ENCODE results near the gene PLAAT2.

The PLAAT2 gene

GRCh38 chr11:63518548-63518947 lies 44.6 kb downstream of the PLAAT2 start:
- no peak for DNase-seq (ENCODE audit: low read depth, low spot score)

DNA sequence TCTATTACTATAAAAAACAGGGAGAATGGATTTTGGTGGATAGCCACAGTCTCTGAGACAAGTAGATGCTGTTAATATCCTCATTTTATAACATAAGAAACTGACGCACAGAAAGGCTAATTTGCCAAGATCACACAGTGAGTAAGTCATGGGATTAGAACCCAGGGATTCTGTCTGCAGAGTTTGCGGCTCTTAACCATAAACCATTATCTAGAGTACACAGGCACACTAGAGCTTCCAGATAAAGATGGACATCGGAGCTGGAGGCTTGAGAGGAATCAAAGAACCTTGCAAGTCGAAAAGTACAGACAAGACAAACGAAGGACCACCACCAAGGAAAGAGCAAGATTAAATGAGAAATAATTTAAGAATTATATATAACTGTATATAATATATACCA lies 46.0 kb downstream of the PLAAT2 start:
- no peak for DNase-seq (ENCODE audit: low read depth, low spot score)

DNA sequence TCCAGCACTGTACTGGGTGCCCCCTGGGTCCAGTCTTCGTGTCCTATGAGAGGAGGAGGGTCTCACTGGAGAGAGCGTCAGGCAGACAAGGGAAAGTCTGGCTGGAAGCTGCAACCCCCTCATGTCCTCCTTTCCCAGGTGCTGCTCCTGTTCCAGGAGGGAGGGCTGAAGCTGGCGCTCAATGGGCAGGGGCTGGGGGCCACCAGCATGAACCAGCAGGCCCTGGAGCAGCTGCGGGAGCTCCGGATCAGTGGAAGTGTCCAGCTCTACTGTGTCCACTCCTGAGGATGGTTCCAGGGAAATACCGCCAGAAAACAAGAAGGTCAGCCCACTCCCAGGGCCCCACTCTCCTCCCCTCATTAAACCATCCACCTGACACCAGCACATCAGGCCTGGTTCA lies 47.1 kb downstream of the PLAAT2 start:
- DNase-seq (ENCODE audit: low read depth, low spot score), result no peak

DNA sequence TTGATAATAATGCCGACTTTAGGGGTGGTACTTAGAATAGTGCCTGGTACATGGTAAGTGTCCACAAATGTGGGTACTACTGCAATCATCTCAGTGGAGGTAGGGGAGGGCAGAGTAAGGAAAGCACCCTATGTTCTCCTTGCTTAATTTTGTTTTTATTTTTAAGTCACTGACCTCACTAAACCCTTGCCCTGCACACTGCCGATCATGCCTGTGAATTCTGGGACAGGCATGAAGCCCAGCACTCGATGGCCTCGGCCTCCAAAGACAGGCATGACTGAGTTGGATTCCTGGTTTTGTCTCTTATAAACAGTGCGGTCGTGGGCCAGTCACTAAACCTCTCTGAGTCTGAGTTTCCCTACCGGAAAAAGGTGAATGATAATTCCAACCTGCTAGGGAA lies 50.4 kb downstream of the PLAAT2 start:
- no peak for DNase-seq (ENCODE audit: low read depth, low spot score)

DNA sequence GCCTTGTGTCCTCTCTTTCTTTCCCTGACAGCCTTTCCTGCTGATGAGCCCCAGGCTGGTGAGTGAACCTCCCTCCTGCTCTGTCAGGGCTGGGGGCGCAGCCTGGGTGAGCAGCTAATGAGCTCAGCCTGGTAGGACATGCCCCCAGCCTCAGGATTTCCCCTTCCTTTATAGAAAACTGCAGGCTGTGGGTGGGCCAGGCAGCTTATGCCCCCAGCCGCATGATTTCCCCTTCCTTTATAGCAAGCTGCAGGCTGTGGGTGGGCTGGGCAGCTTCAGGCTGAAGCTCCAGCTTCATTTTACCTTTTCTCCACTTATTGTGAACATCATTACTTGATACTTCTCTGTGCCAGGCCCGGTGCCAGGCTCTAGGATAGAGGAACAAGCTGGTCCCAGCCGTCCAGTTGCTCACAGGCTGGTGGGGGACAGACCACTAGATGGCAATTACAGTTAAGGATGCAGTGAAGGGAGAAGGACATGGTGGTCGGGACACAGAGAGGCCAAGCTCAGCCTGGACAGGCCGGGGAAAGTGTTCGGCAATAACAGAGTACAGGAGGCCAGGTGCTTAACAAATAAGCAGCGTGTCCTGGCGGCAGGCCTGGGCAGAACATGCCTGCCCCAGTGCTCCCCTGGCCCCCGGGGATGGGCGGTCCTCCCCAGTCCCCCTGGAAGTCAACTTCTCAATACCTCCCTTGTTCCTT lies 52.0 kb downstream of the PLAAT2 start:
- DNase-seq (ENCODE audit: low read depth, low spot score), result no peak

DNA sequence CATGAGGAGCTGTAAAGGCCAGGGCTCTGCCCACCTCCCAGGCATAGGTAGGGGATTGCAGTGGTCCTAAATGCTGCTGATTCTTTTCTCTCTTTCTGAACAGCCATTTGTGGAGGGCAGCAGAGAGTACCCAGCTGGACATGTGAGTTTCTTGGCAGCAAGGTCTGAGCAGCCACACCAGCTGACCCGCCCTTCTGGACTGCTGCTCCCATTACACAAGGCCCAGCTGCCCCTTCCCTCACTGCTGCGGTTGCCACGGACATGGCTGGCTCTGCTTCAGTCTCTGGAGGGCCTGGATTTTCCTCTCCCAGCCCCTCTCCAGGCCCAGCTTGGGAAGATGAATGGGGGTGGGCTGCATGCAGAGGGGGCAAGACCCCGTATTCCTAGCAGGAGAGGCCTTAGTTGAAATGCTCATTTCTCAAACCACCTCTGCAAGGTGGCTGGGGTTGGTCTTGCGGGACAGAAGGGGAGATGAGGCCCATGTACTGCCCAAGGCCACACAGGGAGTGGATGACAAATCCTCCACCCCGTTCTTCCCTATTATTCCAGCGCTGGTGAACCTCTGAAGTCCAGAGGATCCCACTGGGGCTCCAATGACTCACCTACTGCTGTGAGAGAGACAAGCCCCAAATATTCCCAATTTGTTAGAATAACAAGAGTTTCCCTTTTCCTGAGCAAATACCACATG lies 52.7 kb downstream of the PLAAT2 start:
- DNase-seq (ENCODE audit: low read depth, low spot score), result no peak

GRCh38 chr11:63508745-63509144 lies 54.4 kb downstream of the PLAAT2 start:
- DNase-seq (ENCODE audit: low read depth, low spot score), result no peak

- DNase-seq (ENCODE audit: low read depth, low spot score), result no peak
Observed at GRCh38 chr11:63508009-63508408, 55.2 kb downstream of the PLAAT2 start.

DNA sequence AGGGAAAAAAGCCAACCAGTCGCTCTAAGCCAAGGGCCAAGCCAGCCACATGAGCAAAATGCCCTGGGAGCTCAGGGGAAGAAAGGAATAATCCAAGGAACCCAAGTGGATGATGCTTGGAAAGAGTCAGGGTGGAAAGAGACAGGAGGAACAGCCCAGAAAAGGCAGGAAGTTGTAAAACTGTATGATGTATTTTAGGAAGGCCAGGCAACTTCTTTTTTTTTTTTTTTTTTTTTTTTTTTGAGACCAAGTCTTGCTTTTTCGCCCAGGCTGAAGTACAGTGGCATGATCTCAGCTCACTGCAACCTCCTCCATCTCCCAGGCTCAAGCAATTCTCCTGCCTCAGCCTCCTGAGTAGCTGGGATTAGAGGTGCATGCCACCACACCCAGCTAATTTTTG lies 55.7 kb downstream of the PLAAT2 start:
- no peak for DNase-seq (ENCODE audit: low read depth, low spot score)

DNA sequence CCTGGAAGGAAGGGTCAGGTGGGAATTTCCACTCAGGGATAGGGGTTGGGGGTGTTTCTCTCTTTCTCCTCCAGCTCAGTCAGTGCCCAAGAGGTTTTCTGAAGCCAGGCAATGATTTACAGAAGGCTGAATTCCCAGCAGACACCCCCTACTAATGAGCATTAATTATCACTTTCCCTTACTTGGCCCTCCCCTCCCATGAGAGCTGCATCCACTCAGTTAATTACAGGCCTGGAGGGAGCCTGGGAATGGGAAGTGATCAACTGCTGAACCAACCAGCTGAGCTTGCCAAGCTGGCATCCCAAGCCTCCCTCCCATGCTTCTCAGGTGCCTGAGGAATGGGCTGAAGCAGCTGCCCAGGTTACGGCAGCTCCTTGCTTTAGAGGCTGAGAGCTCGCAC lies 56.3 kb downstream of the PLAAT2 start:
- no peak for DNase-seq (ENCODE audit: low read depth, low spot score)

DNA sequence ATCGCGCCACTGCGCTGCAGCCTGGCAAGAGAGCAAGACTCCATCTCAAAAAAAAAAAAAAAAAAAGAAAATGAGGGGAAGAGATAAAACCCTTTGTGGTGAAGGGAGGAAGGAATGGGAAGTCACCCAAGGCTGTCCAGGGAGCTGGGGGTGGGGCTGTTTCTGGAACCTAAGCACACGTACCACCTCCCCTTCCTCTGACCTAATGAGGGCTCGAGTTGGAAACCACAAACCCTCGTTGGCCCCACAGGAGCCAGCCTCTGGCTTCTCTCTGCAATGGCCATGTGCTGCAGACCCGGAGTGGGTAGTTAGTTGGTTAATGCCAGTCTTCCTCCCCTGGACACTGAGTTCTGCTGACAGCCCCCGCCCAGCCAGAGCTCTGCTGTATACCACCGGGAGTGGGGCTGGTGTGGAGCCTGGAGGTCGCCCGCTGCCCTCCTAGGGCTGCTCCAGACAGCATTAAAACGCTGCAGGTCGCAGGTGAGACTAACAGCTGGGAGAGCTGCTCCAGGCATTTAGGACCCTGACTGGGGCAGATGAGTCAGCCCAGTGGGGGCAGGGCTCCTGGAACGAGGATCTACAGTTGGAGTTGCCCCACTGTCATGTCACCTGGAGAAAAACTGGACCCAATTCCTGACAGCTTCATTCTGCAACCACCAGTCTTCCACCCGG lies 57.2 kb downstream of the PLAAT2 start, which contains the start of gene LGALS12:
Gene LGALS12, plus strand, starts transcription at position 228 of the 672 bp plus-strand sequence. Its CDS starts 375 bp downstream, at position 603.
- no peak for DNase-seq (ENCODE audit: low read depth, low spot score)

DNA sequence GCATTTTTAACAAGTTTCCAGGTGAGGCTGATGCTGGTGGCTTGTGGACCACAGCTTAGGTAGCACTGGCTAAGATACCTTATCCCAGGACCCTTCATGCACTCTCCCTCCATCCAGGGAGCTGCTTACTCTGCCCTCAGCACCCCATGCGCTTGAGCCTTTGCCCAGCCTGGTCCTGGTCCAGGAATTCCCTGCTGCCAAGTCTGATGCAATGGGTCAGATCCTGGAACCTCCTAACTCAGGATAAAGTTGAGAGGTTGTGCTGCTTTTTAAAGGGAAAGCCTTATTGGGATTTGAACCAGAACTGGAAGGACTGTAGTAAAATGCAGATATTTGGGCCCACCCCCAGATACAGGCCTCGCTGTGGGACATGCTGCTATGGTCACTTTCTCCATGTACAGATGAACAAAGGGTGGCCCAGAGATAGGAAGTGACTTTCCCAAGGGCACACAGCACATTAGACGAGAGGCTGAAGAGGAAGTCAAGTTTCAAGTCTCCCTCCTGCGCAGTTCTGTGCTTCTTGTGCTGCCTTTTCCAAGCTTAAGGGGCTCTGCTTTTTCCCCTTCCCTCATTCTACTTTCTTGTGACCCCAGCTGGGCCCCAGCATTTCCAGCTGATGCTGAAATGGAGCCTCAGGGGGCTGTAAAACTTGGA lies 58.1 kb downstream of the PLAAT2 start:
- no peak for DNase-seq (ENCODE audit: low read depth, low spot score)

DNA sequence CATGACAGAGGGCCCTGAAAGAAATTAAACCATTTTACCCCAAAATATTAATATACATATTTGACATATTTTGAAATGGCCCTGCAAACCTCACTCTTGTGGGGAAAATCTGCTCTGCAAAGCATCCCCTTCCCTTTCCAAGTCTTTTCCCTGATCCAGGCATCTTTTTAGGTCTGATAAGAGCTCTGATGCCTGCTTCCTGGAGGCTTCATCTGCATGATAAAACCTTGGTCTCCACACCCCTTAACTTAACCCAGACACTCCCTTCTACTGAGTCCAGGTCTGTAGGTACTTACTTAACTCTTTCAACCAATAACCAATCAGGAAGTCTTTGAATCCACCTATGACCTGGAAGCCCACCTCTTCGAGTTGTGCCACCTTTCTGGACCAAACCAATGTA lies 59.1 kb downstream of the PLAAT2 start:
- no peak for DNase-seq (ENCODE audit: low read depth, low spot score)

GRCh38 chr11:63503492-63503891 lies 59.7 kb downstream of the PLAAT2 start:
- no peak for DNase-seq (ENCODE audit: low read depth, low spot score)

All from activated naive CD8-positive, alpha-beta T cell treated with anti-CD3 and anti-CD28 coated beads, Interleukin-2, amount 50 U/mL, for 16 hours (primary cell).